GM19468 (cell line): ENCODE results near the gene CSH1.
"Not testable (repeated sequence)": the region's sequence is repeated elsewhere in the genome, so short reads cannot be mapped to it uniquely, and the experiment has no call there.

Source experiments
- ATAC-seq: cut with Tn5 transposase; IDR thresholded peaks from one replicate; pipeline ENCODE4 v1.9.1; 2021; ENCODE audit warnings: mild to moderate bottlenecking, moderate library complexity, moderate number of reproducible peaks; ENCODE audit not compliant: unreplicated experiment; ENCODE audit errors: extremely low read depth

The CSH1 gene

GRCh38 chr17:63910096-63910495 is 13.7 kb upstream of the CSH1 start:
- ATAC-seq = no peak

- ATAC-seq = not testable (repeated sequence)
These were observed 13.2 kb upstream of the CSH1 start for GRCh38 chr17:63909586-63909985.

DNA sequence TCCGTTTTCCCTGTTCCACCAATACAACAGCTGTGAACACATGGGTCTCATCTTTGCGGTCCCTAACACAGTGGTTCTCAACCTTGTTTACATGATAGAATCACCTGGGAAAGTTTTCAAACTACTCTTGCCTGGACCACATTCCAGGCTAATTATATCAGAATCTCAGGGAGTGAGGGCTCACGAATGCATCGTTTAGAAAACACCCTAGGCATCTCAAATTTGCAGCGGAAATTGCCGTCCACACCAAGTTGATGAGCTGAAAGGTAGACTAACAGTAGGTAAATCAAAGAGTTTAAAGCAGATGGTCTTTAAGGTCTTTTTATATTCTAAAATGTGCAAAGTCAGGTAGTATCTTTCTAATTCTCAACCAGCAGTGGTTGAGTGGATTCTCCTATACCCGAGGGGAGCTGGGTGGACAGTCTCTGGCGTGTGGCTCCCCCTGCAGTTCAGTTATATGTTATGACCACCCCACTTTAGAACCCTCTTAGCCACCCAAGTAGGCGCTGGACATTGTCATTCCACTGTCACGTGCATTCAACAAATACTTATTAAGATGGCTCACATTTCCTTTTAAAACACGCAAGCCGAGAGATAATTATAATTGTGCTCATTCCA is 10.9 kb upstream of the CSH1 start:
- ATAC-seq = not testable (repeated sequence)

- not testable (repeated sequence) for ATAC-seq
These were observed 8.4 kb upstream of the CSH1 start for GRCh38 chr17:63904796-63905195.

- ATAC-seq = not testable (repeated sequence)
These were observed 7.4 kb upstream of the CSH1 start for GRCh38 chr17:63903787-63904201.

DNA sequence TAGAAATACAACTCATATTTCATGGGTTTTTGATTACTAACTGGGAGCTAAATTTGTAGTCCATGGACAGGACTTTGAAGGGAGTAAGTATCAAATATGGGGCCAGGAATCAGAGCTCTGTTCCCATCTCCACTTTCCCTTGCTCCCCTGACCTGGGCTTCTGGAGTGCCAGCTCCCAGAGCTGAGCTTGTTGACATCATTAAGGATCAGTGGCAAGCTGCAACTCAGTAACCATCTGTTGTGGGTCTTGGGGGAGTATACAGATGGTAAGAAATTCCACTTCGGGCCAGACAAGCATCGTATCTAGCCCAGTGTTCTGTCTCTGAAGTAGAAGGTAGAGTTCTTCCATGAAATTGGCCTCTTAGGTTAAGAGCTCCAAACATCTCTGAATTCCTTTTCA is 5.6 kb upstream of the CSH1 start:
- ATAC-seq = not testable (repeated sequence)

GRCh38 chr17:63898899-63899798 is 2.8 kb upstream of the CSH1 start:
- ATAC-seq = not testable (repeated sequence)

DNA sequence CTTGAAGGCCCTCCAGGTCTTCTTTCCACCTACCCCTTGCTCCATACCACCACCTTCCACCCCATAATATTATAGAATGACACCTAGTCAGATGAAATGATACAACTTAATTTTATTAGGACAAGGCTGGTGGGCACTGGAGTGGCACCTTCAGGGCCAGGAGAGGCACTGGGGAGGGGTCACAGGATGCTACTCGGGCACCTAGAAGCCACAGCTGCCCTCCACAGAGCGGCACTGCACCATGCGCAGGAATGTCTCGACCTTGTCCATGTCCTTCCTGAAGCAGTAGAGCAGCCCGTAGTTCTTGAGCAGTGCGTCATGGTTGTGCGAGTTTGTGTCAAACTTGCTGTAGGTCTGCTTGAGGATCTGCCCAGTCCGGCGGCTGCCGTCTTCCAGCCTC is 1.6 kb downstream of the CSH1 start:
- not testable (repeated sequence) for ATAC-seq

DNA sequence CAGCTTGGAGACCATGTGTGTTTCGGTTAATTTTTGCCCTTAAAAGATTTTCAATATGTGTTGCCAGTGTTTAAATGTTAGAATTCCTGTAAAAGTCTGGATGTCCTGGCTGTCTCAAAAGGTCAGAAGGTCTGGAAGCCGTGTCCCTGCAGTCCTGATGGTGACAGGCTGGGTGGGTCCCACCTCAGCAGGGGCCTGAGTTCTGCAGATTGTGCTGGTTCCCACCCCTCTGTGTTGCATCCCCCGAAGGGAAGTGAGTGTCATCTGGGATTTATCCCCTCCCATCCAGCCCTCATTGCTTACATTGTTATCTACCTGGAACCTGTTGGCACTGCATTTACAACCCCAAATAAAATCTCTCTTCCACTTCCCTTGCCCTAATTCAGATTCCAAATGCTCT is 2.4 kb downstream of the CSH1 start:
- ATAC-seq = not testable (repeated sequence)

DNA sequence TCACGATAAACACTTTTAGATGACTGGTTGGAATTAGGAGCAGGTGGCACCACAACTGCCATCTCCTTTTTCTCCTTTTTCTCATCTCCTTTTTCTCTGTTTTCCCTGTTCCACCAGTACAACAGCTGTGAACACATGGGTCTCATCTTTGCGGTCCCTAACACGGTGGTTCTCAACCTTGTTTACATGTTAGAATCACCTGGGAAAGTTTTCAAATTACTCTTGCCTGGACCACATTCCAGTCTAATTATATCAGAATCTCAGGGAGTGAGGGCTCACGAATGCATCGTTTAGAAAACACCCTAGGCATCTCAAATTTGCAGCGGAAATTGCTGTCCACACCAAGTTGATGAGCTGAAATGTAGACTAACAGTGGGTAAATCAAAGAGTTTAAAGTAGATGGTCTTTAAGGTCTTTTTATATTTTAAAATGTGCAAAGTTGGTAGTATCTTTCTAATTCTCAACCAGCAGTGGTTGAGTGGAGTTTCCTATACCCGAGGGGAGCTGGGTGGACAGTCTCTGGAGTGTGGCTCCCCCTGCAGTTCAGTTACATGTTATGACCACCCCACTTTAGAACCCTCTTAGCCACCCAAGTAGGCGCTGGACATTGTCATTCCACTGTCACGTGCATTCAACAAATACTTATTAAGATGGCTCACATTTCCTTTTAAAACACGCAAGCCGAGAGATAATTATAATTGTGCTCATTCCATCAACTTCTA is 3.9 kb downstream of the CSH1 start:
- ATAC-seq = not testable (repeated sequence)

GRCh38 chr17:63889026-63889848 is 7.1 kb downstream of the CSH1 start:
- not testable (repeated sequence) for ATAC-seq

GRCh38 chr17:63885119-63885518 is 11.3 kb downstream of the CSH1 start:
- ATAC-seq = not testable (repeated sequence)

GRCh38 chr17:63882626-63883126 is 13.7 kb downstream of the CSH1 start:
- ATAC-seq = not testable (repeated sequence)

DNA sequence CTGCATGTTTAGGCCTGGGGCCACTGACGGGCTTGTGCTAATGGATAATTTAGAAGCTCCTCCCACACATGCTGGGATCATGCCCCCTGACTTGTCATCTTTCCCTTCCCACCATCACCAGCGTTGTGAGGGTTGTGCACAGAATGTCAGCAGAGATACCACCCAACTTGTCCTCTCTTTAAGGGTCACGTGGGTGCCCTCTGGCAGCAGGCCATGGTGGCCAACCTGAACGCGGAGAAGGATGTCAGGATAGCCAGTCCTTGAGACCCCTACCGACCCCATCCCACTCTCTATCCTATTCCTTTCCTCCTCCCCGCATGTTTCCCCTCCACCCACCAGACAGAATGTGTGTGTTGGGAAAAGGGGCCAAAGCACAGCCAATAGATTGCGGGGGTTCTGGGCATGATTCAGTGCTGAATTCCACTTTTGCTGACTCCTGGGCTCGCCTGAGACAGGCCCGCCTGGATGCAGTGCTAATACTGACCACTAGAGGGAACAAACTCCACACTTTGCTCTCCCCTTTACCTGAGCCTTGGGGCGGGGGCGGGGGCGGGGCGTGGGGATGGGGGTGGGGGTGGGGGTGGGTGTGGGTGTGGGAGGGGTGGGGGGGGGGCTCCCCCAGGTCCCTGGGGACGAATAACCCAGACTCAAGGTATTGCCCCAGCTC is 14.3 kb downstream of the CSH1 start, which contains the start of gene GH2:
TSS of gene GH2 (minus strand) at position 10 of the 667 bp plus-strand sequence. CDS start 143 bp downstream, outside the sequence.
- no peak for ATAC-seq

DNA sequence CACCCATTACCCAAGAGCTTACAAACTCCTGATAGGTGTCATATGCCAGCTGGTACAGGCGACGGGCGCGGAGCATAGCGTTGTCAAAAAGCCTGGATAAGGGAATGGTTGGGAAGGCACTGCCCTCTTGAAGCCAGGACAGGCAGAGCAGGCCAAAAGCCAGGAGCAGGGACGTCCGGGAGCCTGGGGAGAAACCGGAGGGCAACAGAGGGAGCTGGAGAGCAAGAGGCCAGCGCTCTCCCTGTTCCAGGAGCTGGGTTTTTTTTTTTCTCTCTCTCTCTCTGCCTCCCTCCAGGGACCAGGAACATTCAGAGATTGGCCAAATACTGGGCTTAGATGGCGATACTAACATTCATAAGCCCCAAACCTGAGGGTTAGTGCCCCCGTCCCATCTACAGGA is 15.0 kb downstream of the CSH1 start:
- not testable (repeated sequence) for ATAC-seq

GRCh38 chr17:63880706-63881105 is 15.7 kb downstream of the CSH1 start:
- no peak for ATAC-seq

GRCh38 chr17:63878413-63878812 is 18.0 kb downstream of the CSH1 start:
- not testable (repeated sequence) for ATAC-seq

DNA sequence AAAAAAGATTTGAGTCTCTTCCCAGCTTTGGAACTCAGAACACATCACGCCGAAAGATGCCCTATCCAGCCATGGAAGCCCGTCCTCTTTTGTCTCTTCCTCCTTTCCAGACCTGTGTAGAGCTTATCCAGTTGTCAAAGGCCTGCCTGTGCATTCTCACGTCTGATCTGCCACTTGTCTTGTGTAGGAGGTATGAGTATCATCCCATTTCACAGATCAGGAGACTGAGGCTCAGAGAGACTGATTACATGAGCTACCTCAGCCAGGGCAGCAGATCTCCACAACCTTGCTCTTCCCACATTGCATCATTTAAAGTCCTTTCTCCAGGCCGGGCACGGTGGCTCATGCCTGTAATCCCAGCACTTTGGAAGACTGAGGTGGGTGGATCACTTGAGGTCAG is 21.7 kb downstream of the CSH1 start:
- ATAC-seq = not testable (repeated sequence)

DNA sequence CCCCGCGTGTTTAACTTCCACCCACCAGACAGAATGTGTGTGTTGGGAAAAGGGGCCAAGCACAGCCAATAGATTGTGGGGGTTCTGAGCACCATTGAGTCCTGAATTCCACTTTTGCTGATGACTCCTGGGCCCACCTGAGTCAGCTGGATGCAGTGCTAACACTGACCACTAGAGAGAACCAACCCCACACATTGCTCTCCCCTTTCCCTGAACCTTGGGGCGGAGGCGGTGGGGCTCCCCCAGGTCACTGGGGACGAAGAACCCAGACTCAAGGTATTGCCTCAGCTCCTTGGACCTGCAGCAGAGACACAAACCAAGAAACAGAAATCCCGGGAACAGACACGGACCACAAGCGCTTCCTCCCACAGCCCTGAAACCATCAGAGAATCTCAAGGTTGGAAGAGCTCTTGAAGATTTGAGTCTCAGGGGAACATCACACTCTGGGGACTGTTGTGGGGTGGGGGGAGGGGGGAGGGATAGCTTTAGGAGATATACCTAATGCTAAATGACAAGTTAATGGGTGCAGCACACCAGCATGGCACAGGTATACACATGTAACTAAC is 22.2 kb downstream of the CSH1 start:
- ATAC-seq = not testable (repeated sequence)
